ENCODE measurements around the gene GPR83. TPM values are rescaled to one million over a fixed set of nuclear protein-coding genes. Genes with fewer than 3 reads are reported as not detected.

GPR83 gene
- under 1 TPM in 2 of 4 donors, not detected in 2; 0.13 TPM for polyA plus RNA-seq
- long read RNA-seq, donor 1, full-length matches to known transcripts: 1 of 1 reads
- long read RNA-seq, donor 1, partial matches to known transcripts: 0 of 1 reads
- long read RNA-seq, donor 1, other reads (novel, unspliced or antisense): 0 of 1 reads
- long read RNA-seq, donor 2: 0 reads
- long read RNA-seq, donor 3: 0 reads
- long read RNA-seq, donor 4: 0 reads
- long read RNA-seq, donor 5: 0 reads
- long read RNA-seq, donor 6: 0 reads
- long read RNA-seq, donor 7: 0 reads
- long read RNA-seq, donor 8: 0 reads
- long read RNA-seq, donor 9: 0 reads
- long read RNA-seq, donor 10: 0 reads

GRCh38 chr11:94400839-94401772 is at the start of gene GPR83:
GPR83 (minus strand) TSS chr11:94401419; CDS start chr11:94401247, 172 bp downstream.
- Histone ChIP-seq H3K9me3 (ENCODE audit: control insufficient read depth in 2 of 2, insufficient read depth in 1 of 2, low read depth in 1 of 2, low read length in 1 of 2) (no peaks in the 10 kb centered on the region), H3K27ac (ENCODE audit: low read depth in 1 of 3, low read length in 2 of 3) (no peak within 1 kb of the TSS), H3K27me3 (ENCODE audit: control insufficient read depth in 3 of 3, insufficient read depth in 3 of 3, low read length in 3 of 3) (peaks cover 0 to 44% (median 25%) of the 10 kb centered on the region in 3 donors), H3K4me1 (ENCODE audit: control insufficient read depth in 3 of 3, insufficient read depth in 2 of 3, low read depth in 1 of 3, low read length in 2 of 3) (peaks cover 0 to 5% (median 0%) of the 10 kb centered on the region in 3 donors), H3K4me3 (ENCODE audit: low read depth in 1 of 3, low read length in 3 of 3) (peak within 1 kb of the TSS in 1 of 3 donors; percentile 24), H3K36me3 (ENCODE audit: control insufficient read depth in 3 of 3, insufficient read depth in 2 of 3, low read depth in 1 of 3, low read length in 3 of 3) (no peaks in the 10 kb centered on the region)
- FAIRE-seq: no peak
- 3 to 11% (median 9%) methylated on average over 53 to 73 of the region's 73 CpGs for WGBS, 3 donors
- DNase-seq: peak in 1 of 2 donors; percentile 38

DNA sequence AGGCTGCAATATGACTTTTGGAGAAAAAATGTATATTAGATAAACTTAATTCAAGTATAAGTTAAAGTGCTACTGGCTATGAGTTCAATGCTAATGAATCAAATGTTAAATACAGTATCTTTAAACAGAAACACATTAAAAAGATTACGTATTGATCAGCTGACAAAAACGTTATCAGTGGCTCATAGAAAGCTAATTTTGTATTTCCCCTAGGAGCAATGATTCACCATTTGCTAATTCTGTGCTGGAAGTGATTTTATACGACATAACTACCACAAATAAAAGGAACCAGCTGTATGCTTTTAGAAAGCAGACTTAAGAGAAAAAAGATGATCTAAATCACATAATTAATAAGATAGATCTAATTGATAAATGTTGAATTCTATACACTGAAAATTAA is 48.8 kb upstream of the GPR83 start:
- no peak for DNase-seq

DNA sequence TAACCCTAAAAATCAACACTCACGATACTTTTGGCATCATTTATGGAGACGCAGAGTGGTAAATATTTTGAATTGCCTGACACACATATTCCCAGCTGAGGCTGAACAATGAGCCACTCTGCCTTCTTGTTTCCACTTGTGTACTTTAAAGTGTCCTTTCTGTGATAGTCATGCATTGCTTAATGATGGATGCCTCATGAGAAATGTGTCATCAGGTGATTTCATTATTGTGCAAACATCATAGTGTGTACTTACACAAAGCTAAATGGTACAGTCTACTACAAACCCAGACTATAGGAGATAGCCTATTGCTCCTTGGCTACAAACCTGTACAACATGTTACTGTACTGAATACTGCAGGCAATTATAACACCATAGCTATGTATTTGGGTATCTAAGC is 48.2 kb upstream of the GPR83 start:
- no peaks in the 10 kb centered on the region for H3K9me3 ChIP-seq (ENCODE audit: control insufficient read depth in 2 of 2, insufficient read depth in 1 of 2, low read depth in 1 of 2, low read length in 1 of 2)
- no peak overlapping the region for H3K4me3 ChIP-seq (ENCODE audit: low read depth in 1 of 3, low read length in 3 of 3)
- H3K36me3 ChIP-seq (ENCODE audit: control insufficient read depth in 3 of 3, insufficient read depth in 2 of 3, low read depth in 1 of 3, low read length in 3 of 3): peaks cover 0 to 16% (median 2%) of the 10 kb centered on the region in 3 donors
- H3K27ac ChIP-seq (ENCODE audit: low read depth in 1 of 3, low read length in 2 of 3): no peak overlapping the region
- DNase-seq: peak; percentile 8
- FAIRE-seq: no peak
- WGBS, 3 donors: 83 to 90% (median 89%) methylated on average over 2 of the region's 2 CpGs
- H3K4me1 ChIP-seq (ENCODE audit: control insufficient read depth in 3 of 3, insufficient read depth in 2 of 3, low read depth in 1 of 3, low read length in 2 of 3): no peaks in the 10 kb centered on the region
- no peaks in the 10 kb centered on the region for H3K27me3 ChIP-seq (ENCODE audit: control insufficient read depth in 3 of 3, insufficient read depth in 3 of 3, low read length in 3 of 3)

More for the DNA sequence above, 48.8 kb upstream of the GPR83 start:
- WGBS, 3 donors: 61 to 79% (median 71%) methylated on average over 3 of the region's 3 CpGs
- Histone ChIP-seq H3K9me3 (ENCODE audit: control insufficient read depth in 2 of 2, insufficient read depth in 1 of 2, low read depth in 1 of 2, low read length in 1 of 2) (no peaks in the 10 kb centered on the region), H3K4me1 (ENCODE audit: control insufficient read depth in 3 of 3, insufficient read depth in 2 of 3, low read depth in 1 of 3, low read length in 2 of 3) (no peaks in the 10 kb centered on the region), H3K4me3 (ENCODE audit: low read depth in 1 of 3, low read length in 3 of 3) (no peak overlapping the region), H3K27ac (ENCODE audit: low read depth in 1 of 3, low read length in 2 of 3) (no peak overlapping the region), H3K27me3 (ENCODE audit: control insufficient read depth in 3 of 3, insufficient read depth in 3 of 3, low read length in 3 of 3) (no peaks in the 10 kb centered on the region), H3K36me3 (ENCODE audit: control insufficient read depth in 3 of 3, insufficient read depth in 2 of 3, low read depth in 1 of 3, low read length in 3 of 3) (peaks cover 0 to 16% (median 2%) of the 10 kb centered on the region in 3 donors)
- FAIRE-seq: no peak

DNA sequence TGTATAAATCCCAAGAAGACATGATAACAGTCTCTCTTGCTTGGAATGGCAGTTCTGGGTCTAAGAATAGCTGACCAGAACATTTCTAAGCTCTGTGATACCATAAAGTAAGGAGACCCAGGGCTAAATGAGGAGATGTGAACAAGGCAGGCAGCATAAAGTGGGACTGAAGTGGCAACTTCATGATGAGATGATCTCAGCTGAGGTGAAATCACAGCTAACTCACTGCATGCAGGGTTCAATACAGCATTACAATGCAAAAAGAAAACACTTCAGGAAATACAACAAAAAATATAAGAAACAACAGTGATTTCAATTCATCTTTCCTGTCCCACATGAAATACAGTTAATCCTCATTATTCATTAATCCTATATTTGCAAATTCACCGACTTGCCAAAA is 47.8 kb upstream of the GPR83 start:
- Histone ChIP-seq H3K9me3 (ENCODE audit: control insufficient read depth in 2 of 2, insufficient read depth in 1 of 2, low read depth in 1 of 2, low read length in 1 of 2) (no peaks in the 10 kb centered on the region), H3K27ac (ENCODE audit: low read depth in 1 of 3, low read length in 2 of 3) (no peak overlapping the region), H3K36me3 (ENCODE audit: control insufficient read depth in 3 of 3, insufficient read depth in 2 of 3, low read depth in 1 of 3, low read length in 3 of 3) (peaks cover 0 to 16% (median 2%) of the 10 kb centered on the region in 3 donors), H3K4me1 (ENCODE audit: control insufficient read depth in 3 of 3, insufficient read depth in 2 of 3, low read depth in 1 of 3, low read length in 2 of 3) (no peaks in the 10 kb centered on the region), H3K27me3 (ENCODE audit: control insufficient read depth in 3 of 3, insufficient read depth in 3 of 3, low read length in 3 of 3) (no peaks in the 10 kb centered on the region), H3K4me3 (ENCODE audit: low read depth in 1 of 3, low read length in 3 of 3) (no peak overlapping the region)
- DNase-seq (no peak), FAIRE-seq (no peak)
- WGBS, 3 donors: 79 to 96% (median 88%) methylated on average over 1 of the region's 1 CpG

GRCh38 chr11:94447149-94447548 is 45.9 kb upstream of the GPR83 start:
- DNase-seq (no peak), FAIRE-seq (no peak)
- Histone ChIP-seq H3K9me3 (ENCODE audit: control insufficient read depth in 2 of 2, insufficient read depth in 1 of 2, low read depth in 1 of 2, low read length in 1 of 2) (no peaks in the 10 kb centered on the region), H3K27ac (ENCODE audit: low read depth in 1 of 3, low read length in 2 of 3) (no peak overlapping the region), H3K36me3 (ENCODE audit: control insufficient read depth in 3 of 3, insufficient read depth in 2 of 3, low read depth in 1 of 3, low read length in 3 of 3) (peaks cover 0 to 18% (median 2%) of the 10 kb centered on the region in 3 donors), H3K4me1 (ENCODE audit: control insufficient read depth in 3 of 3, insufficient read depth in 2 of 3, low read depth in 1 of 3, low read length in 2 of 3) (no peaks in the 10 kb centered on the region), H3K4me3 (ENCODE audit: low read depth in 1 of 3, low read length in 3 of 3) (no peak overlapping the region), H3K27me3 (ENCODE audit: control insufficient read depth in 3 of 3, insufficient read depth in 3 of 3, low read length in 3 of 3) (no peaks in the 10 kb centered on the region)
- 95 to 98% (median 95%) methylated on average over 4 of the region's 4 CpGs for WGBS, 3 donors

GRCh38 chr11:94445641-94446040 is 44.4 kb upstream of the GPR83 start:
- WGBS, 3 donors: 88 to 93% (median 93%) methylated on average over 1 of the region's 1 CpG
- peaks cover 0 to 21% (median 2%) of the 10 kb centered on the region in 3 donors for H3K36me3 ChIP-seq (ENCODE audit: control insufficient read depth in 3 of 3, insufficient read depth in 2 of 3, low read depth in 1 of 3, low read length in 3 of 3)
- no peaks in the 10 kb centered on the region for H3K9me3 ChIP-seq (ENCODE audit: control insufficient read depth in 2 of 2, insufficient read depth in 1 of 2, low read depth in 1 of 2, low read length in 1 of 2)
- H3K4me3 ChIP-seq (ENCODE audit: low read depth in 1 of 3, low read length in 3 of 3): no peak overlapping the region
- H3K27me3 ChIP-seq (ENCODE audit: control insufficient read depth in 3 of 3, insufficient read depth in 3 of 3, low read length in 3 of 3): no peaks in the 10 kb centered on the region
- DNase-seq: no peak
- H3K4me1 ChIP-seq (ENCODE audit: control insufficient read depth in 3 of 3, insufficient read depth in 2 of 3, low read depth in 1 of 3, low read length in 2 of 3): no peaks in the 10 kb centered on the region
- H3K27ac ChIP-seq (ENCODE audit: low read depth in 1 of 3, low read length in 2 of 3): no peak overlapping the region
- no peak for FAIRE-seq

DNA sequence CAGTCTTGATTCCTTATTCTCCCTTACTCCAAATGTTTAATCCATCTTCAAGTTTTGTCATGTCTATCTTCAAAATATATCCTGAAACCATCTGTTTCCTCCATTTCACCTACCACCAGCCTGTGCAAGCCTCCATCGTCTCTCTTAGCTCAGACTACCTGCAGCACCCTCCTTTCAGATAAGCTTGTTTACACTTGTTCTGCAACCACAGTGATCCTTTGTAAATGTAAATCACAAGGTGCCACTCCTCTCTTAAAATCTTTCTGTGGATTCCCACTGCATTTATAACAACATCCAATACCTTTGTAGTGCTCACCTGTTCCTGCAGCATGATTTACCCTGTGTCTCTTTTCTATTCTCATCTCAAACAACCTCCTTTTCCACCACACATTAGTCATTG is 31.8 kb upstream of the GPR83 start:
- H3K4me3 ChIP-seq (ENCODE audit: low read depth in 1 of 3, low read length in 3 of 3): no peak overlapping the region
- H3K4me1 ChIP-seq (ENCODE audit: control insufficient read depth in 3 of 3, insufficient read depth in 2 of 3, low read depth in 1 of 3, low read length in 2 of 3): no peaks in the 10 kb centered on the region
- H3K27me3 ChIP-seq (ENCODE audit: control insufficient read depth in 3 of 3, insufficient read depth in 3 of 3, low read length in 3 of 3): no peaks in the 10 kb centered on the region
- H3K36me3 ChIP-seq (ENCODE audit: control insufficient read depth in 3 of 3, insufficient read depth in 2 of 3, low read depth in 1 of 3, low read length in 3 of 3): peaks cover 7 to 20% (median 13%) of the 10 kb centered on the region in 3 donors
- no peak overlapping the region for H3K27ac ChIP-seq (ENCODE audit: low read depth in 1 of 3, low read length in 2 of 3)
- WGBS, 3 donors: 27 to 51% (median 34%) methylated on average over 1 of the region's 1 CpG
- DNase-seq (no peak), FAIRE-seq (no peak)
- H3K9me3 ChIP-seq (ENCODE audit: control insufficient read depth in 2 of 2, insufficient read depth in 1 of 2, low read depth in 1 of 2, low read length in 1 of 2): no peaks in the 10 kb centered on the region

GRCh38 chr11:94424662-94425061 is 23.4 kb upstream of the GPR83 start:
- FAIRE-seq (no peak), DNase-seq (no peak)
- H3K27ac ChIP-seq (ENCODE audit: low read depth in 1 of 3, low read length in 2 of 3): no peak overlapping the region
- H3K36me3 ChIP-seq (ENCODE audit: control insufficient read depth in 3 of 3, insufficient read depth in 2 of 3, low read depth in 1 of 3, low read length in 3 of 3): peaks cover 2 to 15% (median 9%) of the 10 kb centered on the region in 3 donors
- no peaks in the 10 kb centered on the region for H3K4me1 ChIP-seq (ENCODE audit: control insufficient read depth in 3 of 3, insufficient read depth in 2 of 3, low read depth in 1 of 3, low read length in 2 of 3)
- WGBS, 3 donors: 89 to 95% (median 93%) methylated on average over 2 of the region's 2 CpGs
- H3K4me3 ChIP-seq (ENCODE audit: low read depth in 1 of 3, low read length in 3 of 3): no peak overlapping the region
- no peaks in the 10 kb centered on the region for H3K9me3 ChIP-seq (ENCODE audit: control insufficient read depth in 2 of 2, insufficient read depth in 1 of 2, low read depth in 1 of 2, low read length in 1 of 2)
- H3K27me3 ChIP-seq (ENCODE audit: control insufficient read depth in 3 of 3, insufficient read depth in 3 of 3, low read length in 3 of 3): no peaks in the 10 kb centered on the region

Data from small intestine (tissue), 16 donors.